Measurements from ENCODE around the gene URB1. TPM values are rescaled to one million over a fixed set of nuclear protein-coding genes. Genes with fewer than 3 reads are reported as not detected.

URB1 gene
- total RNA-seq, 1 donor from 2014 or later = 33.9 TPM

- H3K27me3 Mint-ChIP-seq (ENCODE audit: low read depth) = no peaks in the 10 kb centered on the region
- peaks cover 14% of the 10 kb centered on the region for H3K9me3 Mint-ChIP-seq
- H3K27ac Mint-ChIP-seq = no peak overlapping the region
- intact Hi-C loops (cut with micrococcal nuclease) = no loop called here
- no peak overlapping the region for H3K4me3 Mint-ChIP-seq (ENCODE audit: low read depth)
- peaks cover 86% of the 10 kb centered on the region for H3K36me3 Mint-ChIP-seq (ENCODE audit: low read depth)
- DNase-seq (ENCODE audit: low spot score) = no peak
- H3K4me1 Mint-ChIP-seq (ENCODE audit: low read depth) = no peaks in the 10 kb centered on the region
Measured at GRCh38 chr21:32346951-32347350, 45.9 kb downstream of the URB1 start.

DNA sequence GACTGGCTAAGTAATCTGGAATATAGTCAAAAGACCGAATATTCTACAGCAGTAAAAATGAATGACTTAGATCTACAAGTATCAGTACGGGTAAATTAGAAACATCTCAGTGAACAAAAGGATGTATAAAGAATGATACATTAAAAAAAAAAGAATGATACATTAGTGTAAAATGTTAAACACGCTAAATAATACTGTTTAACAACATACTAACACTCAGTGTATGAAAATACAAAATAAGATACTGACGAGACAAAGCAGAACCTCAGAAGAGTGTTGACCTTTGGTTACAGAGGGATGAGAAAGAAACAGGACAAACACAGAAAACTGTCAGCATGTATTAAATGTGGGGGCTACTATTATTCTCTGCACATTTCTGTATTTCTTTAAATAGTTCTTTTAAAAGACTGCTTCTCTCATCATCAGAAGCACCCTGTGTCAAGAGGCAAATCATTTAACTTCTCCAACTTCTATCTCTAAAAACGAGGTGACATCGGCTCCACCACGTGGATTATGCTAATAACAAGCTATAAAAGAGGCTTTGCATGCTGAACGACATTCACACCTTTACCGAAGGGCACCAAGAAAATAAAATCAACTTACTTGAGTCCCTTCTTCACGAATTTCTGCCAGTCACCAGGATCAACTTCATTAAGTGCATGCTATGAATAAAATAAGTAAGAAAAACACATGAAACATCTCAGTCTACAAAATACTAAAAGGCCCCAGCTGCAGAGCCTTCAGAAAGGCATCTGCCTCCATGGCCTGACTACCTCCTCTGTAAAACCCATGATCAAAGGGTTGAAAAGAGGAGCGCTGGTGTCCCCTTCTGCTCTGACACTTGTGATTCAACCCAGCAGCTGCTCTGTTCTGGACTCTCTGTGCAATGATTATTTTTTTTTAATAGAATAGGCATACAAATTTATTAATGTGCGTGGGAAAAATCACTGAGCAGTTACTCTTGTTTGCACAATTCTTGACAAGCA, 51.7 kb downstream of the URB1 start:
- Mint-ChIP-seq H3K9me3 (peaks cover 14% of the 10 kb centered on the region), H3K4me3 (ENCODE audit: low read depth) (no peak overlapping the region), H3K27ac (no peak overlapping the region), H3K27me3 (ENCODE audit: low read depth) (no peaks in the 10 kb centered on the region), H3K4me1 (ENCODE audit: low read depth) (no peaks in the 10 kb centered on the region), H3K36me3 (ENCODE audit: low read depth) (peaks cover 86% of the 10 kb centered on the region)
- DNase-seq (ENCODE audit: low spot score) = no peak
- intact Hi-C loops (cut with micrococcal nuclease) = no loop called here

- DNase-seq (ENCODE audit: low spot score) = no peak
- H3K9me3 Mint-ChIP-seq = no peaks in the 10 kb centered on the region
- H3K36me3 Mint-ChIP-seq (ENCODE audit: low read depth) = peaks cover 84% of the 10 kb centered on the region
- H3K27me3 Mint-ChIP-seq (ENCODE audit: low read depth) = no peaks in the 10 kb centered on the region
- H3K4me3 Mint-ChIP-seq (ENCODE audit: low read depth) = no peak overlapping the region
- intact Hi-C loops (cut with micrococcal nuclease) = no loop called here
- H3K27ac Mint-ChIP-seq = no peak overlapping the region
- no peaks in the 10 kb centered on the region for H3K4me1 Mint-ChIP-seq (ENCODE audit: low read depth)
Measured at GRCh38 chr21:32338209-32338921, 54.4 kb downstream of the URB1 start.

- no peaks in the 10 kb centered on the region for H3K4me1 Mint-ChIP-seq (ENCODE audit: low read depth)
- H3K27me3 Mint-ChIP-seq (ENCODE audit: low read depth) = no peaks in the 10 kb centered on the region
- H3K36me3 Mint-ChIP-seq (ENCODE audit: low read depth) = peaks cover 85% of the 10 kb centered on the region
- no peak overlapping the region for H3K27ac Mint-ChIP-seq
- intact Hi-C loops (cut with micrococcal nuclease) = no loop called here
- no peak overlapping the region for H3K4me3 Mint-ChIP-seq (ENCODE audit: low read depth)
- no peak for DNase-seq (ENCODE audit: low spot score)
- no peaks in the 10 kb centered on the region for H3K9me3 Mint-ChIP-seq
Measured at GRCh38 chr21:32337206-32337605, 55.6 kb downstream of the URB1 start.

DNA sequence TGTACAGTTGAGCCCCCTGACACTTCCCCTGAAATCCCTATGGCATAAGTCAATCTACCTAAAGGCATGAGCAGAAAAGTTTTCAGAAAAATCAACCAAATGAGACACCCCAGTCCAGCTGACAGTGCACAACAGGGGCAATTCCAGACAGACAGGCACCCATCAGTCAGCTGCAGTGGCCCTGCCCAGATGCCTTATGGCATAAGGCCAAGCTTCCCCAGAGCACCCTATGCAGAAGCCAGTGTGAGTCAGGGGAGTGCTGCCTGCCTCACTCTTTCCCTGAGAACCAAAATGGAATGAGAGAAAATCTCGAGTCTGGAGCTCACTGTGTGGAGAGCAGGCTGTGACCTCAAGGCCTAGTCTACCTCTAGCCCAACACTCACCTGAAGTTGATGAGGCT, 56.1 kb downstream of the URB1 start:
- H3K4me1 Mint-ChIP-seq (ENCODE audit: low read depth) = no peaks in the 10 kb centered on the region
- peaks cover 81% of the 10 kb centered on the region for H3K36me3 Mint-ChIP-seq (ENCODE audit: low read depth)
- no peak overlapping the region for H3K4me3 Mint-ChIP-seq (ENCODE audit: low read depth)
- H3K9me3 Mint-ChIP-seq = no peaks in the 10 kb centered on the region
- H3K27ac Mint-ChIP-seq = no peak overlapping the region
- intact Hi-C loops (cut with micrococcal nuclease) = no loop called here
- no peak for DNase-seq (ENCODE audit: low spot score)
- H3K27me3 Mint-ChIP-seq (ENCODE audit: low read depth) = no peaks in the 10 kb centered on the region

GRCh38 chr21:32335601-32336575, 56.9 kb downstream of the URB1 start:
- no peak for DNase-seq (ENCODE audit: low spot score)
- Mint-ChIP-seq H3K27ac (no peak overlapping the region), H3K9me3 (no peaks in the 10 kb centered on the region), H3K36me3 (ENCODE audit: low read depth) (peaks cover 79% of the 10 kb centered on the region), H3K4me3 (ENCODE audit: low read depth) (no peak overlapping the region), H3K4me1 (ENCODE audit: low read depth) (no peaks in the 10 kb centered on the region), H3K27me3 (ENCODE audit: low read depth) (no peaks in the 10 kb centered on the region)
- intact Hi-C loops (cut with micrococcal nuclease) = no loop called here

DNA sequence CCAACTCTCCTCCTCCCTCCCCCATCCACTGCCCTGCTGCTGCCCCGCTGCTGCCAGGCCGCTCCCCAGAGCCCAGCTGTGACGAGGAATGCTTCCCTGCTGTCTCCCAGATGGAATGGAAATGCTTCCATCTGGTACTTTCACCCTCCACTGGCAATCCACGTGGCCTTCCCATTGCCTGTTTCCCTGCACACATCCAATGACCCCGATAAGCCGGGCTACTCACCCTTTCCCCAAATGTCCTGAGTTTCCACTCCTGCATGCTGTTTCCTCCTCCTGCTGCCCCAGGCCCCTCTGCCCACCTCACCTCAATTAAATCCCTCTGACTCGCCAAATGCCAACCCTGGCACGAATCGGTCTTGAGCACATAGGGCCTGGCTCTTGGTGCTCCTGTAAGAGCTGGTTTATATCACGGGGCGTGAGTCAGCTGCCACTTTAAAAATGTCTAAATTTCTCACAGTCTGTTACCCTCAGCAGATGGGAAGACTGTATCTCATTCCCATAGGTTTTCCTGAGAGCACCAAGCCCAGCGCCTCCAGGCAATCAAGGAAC, 57.8 kb downstream of the URB1 start:
- Mint-ChIP-seq H3K9me3 (no peaks in the 10 kb centered on the region), H3K4me3 (ENCODE audit: low read depth) (no peak overlapping the region), H3K4me1 (ENCODE audit: low read depth) (no peaks in the 10 kb centered on the region), H3K27ac (no peak overlapping the region), H3K27me3 (ENCODE audit: low read depth) (no peaks in the 10 kb centered on the region), H3K36me3 (ENCODE audit: low read depth) (peaks cover 81% of the 10 kb centered on the region)
- DNase-seq (ENCODE audit: low spot score) = no peak
- intact Hi-C loops (cut with micrococcal nuclease) = no loop called here

DNA sequence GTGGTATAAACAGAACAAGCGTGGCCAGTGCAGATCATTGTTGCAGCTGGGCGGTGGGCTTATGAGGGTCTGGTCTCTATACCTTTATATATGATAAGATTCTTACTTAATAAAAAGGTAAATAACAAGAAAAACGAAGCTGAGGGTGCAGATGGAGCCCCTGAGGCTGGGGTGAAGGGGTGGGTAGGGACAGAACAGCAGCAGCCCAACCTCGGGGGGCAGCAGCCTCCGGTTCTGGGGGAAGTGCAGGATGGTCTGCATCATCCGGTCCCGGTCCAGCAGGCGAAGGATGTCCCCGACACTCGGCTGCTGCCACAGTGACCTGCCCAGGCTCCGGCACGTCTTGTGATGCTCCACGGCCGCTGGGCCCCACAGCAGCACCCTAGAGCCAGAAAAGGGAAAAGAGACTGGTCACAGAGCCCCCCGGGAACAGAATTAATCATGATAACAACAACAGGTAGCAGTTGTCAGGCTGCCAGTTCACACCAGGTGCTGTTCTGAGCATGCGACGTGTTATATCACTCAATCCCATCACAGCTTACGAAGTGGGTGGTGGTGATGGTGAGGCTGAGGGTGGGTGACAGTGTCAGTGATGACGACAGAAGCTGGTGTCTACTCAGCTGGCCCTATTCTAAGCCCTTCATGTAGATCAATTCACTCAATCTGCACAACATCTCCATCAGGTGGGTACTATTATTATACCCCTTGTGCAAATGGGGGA, 58.7 kb downstream of the URB1 start:
- intact Hi-C loops (cut with micrococcal nuclease) = no loop called here
- H3K4me1 Mint-ChIP-seq (ENCODE audit: low read depth) = no peaks in the 10 kb centered on the region
- no peak overlapping the region for H3K27ac Mint-ChIP-seq
- DNase-seq (ENCODE audit: low spot score) = no peak
- peaks cover 86% of the 10 kb centered on the region for H3K36me3 Mint-ChIP-seq (ENCODE audit: low read depth)
- H3K27me3 Mint-ChIP-seq (ENCODE audit: low read depth) = no peaks in the 10 kb centered on the region
- H3K4me3 Mint-ChIP-seq (ENCODE audit: low read depth) = no peak overlapping the region
- no peaks in the 10 kb centered on the region for H3K9me3 Mint-ChIP-seq

- Mint-ChIP-seq H3K27me3 (ENCODE audit: low read depth) (no peaks in the 10 kb centered on the region), H3K4me1 (ENCODE audit: low read depth) (peaks cover 4% of the 10 kb centered on the region), H3K36me3 (ENCODE audit: low read depth) (peaks cover 89% of the 10 kb centered on the region), H3K27ac (no peak overlapping the region), H3K9me3 (peaks cover 4% of the 10 kb centered on the region), H3K4me3 (ENCODE audit: low read depth) (no peak overlapping the region)
- no peak for DNase-seq (ENCODE audit: low spot score)
- intact Hi-C loops (cut with micrococcal nuclease) = no loop called here
Measured at GRCh38 chr21:32332463-32332951, 60.3 kb downstream of the URB1 start.

DNA sequence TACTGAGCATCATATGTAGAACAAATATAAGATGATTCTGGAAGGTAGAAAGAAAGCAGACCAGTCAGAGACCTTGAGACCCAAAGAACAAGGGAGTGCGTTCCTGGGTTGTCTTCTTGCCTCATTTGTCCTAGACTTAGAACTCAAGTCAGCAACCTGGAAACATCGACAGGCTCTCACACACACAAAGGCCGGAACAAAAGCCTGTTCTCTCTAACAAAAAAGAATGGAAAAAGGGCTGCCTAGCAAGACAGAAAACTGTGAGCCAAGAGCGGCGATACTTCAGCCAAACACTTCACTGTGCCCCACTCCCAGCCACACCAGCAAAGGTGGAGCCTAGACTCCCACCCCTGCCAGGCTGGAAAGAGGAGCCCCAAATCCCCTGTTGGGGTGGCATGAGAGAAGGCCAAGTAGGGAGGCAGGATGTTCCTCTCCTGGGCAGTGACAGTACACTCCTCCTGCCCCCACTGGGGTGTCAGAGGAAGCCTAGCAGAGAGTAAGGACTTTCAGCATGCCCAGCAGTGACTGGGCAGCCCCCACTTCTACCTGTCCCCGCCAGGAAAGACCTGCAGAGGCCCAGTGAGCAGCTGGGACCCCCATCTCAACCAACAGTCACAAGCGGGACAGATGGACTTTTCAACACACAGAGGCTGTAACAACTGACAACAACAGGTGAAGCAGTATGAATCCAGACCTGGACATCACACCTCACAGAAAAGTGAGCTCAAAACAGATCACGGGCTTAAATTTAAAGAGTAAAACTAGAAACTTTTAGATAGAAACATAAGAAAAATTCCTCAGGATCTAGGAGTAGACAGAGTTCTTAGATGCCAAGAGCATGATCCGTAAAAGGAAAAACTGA, 61.1 kb downstream of the URB1 start:
- no peak for DNase-seq (ENCODE audit: low spot score)
- intact Hi-C loops (cut with micrococcal nuclease) = no loop called here
- H3K9me3 Mint-ChIP-seq = peaks cover 6% of the 10 kb centered on the region
- peaks cover 92% of the 10 kb centered on the region for H3K36me3 Mint-ChIP-seq (ENCODE audit: low read depth)
- H3K4me3 Mint-ChIP-seq (ENCODE audit: low read depth) = no peak overlapping the region
- no peaks in the 10 kb centered on the region for H3K27me3 Mint-ChIP-seq (ENCODE audit: low read depth)
- peaks cover 5% of the 10 kb centered on the region for H3K4me1 Mint-ChIP-seq (ENCODE audit: low read depth)
- no peak overlapping the region for H3K27ac Mint-ChIP-seq

GRCh38 chr21:32330784-32331311, 62.0 kb downstream of the URB1 start:
- Mint-ChIP-seq H3K36me3 (ENCODE audit: low read depth) (peaks cover 91% of the 10 kb centered on the region), H3K4me1 (ENCODE audit: low read depth) (peaks cover 8% of the 10 kb centered on the region), H3K27me3 (ENCODE audit: low read depth) (no peaks in the 10 kb centered on the region), H3K4me3 (ENCODE audit: low read depth) (no peak overlapping the region), H3K9me3 (peaks cover 6% of the 10 kb centered on the region), H3K27ac (no peak overlapping the region)
- intact Hi-C loops (cut with micrococcal nuclease) = no loop called here
- DNase-seq (ENCODE audit: low spot score) = no peak
